PC-9 (cell line): ENCODE measurements around the gene SLFNL1. TPM values are rescaled to one million over a fixed set of nuclear protein-coding genes. Genes with fewer than 3 reads are reported as not detected.

Experiments used
- BruUV-seq: library from RNA; stranded (reverse); fragments of 400-500 nt; replicated peaks from 2 replicates; lab custom pipeline; 2021; lab: Mats Ljungman, UMichigan
- CTCF ChIA-PET: fragments of 300-600 bp; sonication (Branson Sonifier 250); formaldehyde crosslinking; loops from one replicate; lab custom pipeline; 2022; ENCODE audit warnings: antibody characterized with exemption; lab: Charles Lee
- POLR2A ChIA-PET: fragments of 300-600 bp; sonication (Branson Sonifier 250); formaldehyde crosslinking; loops from one replicate; lab custom pipeline; 2022; ENCODE audit warnings: antibody characterized with exemption; ENCODE audit not compliant: unreplicated experiment; lab: Charles Lee
- DNase-seq, 2 experiments: peaks; one replicate each; pipeline versions ENCODE4 v3.0.0 to v3.0.0-alpha.2; 2015 to 2022; ENCODE audit warnings: mixed read lengths in 1 of 2
- H2AFZ ChIP-seq: fragments of 200-600 bp; sonication (generic); 2 replicates; pipeline ENCODE4 v1.8.1; 2017; ENCODE audit warnings: antibody characterized with exemption
- H3F3A ChIP-seq: fragments of 200-600 bp; sonication (generic); 2 replicates; pipeline ENCODE4 v1.8.1; 2017; ENCODE audit warnings: antibody characterized with exemption, mild to moderate bottlenecking, low read depth; ENCODE audit not compliant: insufficient read depth
- H3K27ac ChIP-seq: fragments of 200-600 bp; sonication (generic); 2 replicates; pipeline ENCODE4 v1.6.1; 2016; ENCODE audit warnings: mixed run types
- H3K27me3 ChIP-seq: fragments of 200-600 bp; sonication (generic); 2 replicates; pipeline ENCODE4 v1.6.1; 2016; ENCODE audit warnings: low read depth, mixed run types; ENCODE audit not compliant: insufficient read depth
- H3K36me3 ChIP-seq: fragments of 200-600 bp; sonication (generic); 2 replicates; pipeline ENCODE4 v1.6.1; 2016; ENCODE audit warnings: low read depth, mixed run types
- H3K4me1 ChIP-seq: fragments of 200-600 bp; sonication (generic); replicated peaks from 2 replicates; pipeline ENCODE4 v1.6.1; 2016; ENCODE audit warnings: mixed run types; ENCODE audit not compliant: insufficient read depth
- H3K4me2 ChIP-seq: fragments of 200-600 bp; sonication (generic); 2 replicates; pipeline ENCODE4 v1.6.1; 2017; ENCODE audit warnings: mixed run types
- H3K4me3 ChIP-seq: fragments of 200-600 bp; sonication (generic); 2 replicates; pipeline ENCODE4 v1.6.1; 2016; ENCODE audit warnings: mixed run types
- H3K79me2 ChIP-seq: fragments of 200-600 bp; sonication (generic); 2 replicates; pipeline ENCODE4 v1.6.1; 2017; ENCODE audit warnings: low read depth, mixed run types
- H3K9me2 ChIP-seq: fragments of 200-600 bp; sonication (generic); 2 replicates; pipeline ENCODE4 v1.8.1; 2017; ENCODE audit warnings: mild to moderate bottlenecking; ENCODE audit not compliant: insufficient read depth
- H3K9me3 ChIP-seq: fragments of 200-600 bp; sonication (generic); 2 replicates; pipeline ENCODE4 v1.8.1; 2016; ENCODE audit warnings: low read depth; ENCODE audit not compliant: insufficient read depth
- H4K20me1 ChIP-seq: fragments of 200-600 bp; sonication (generic); 2 replicates; pipeline ENCODE4 v1.8.1; 2017; ENCODE audit not compliant: insufficient read depth
- EZH2 ChIP-seq: fragments of 200-600 bp; sonication (generic); IDR thresholded peaks from 2 replicates; pipeline ENCODE4 v1.8.0; 2017; ENCODE audit warnings: antibody characterized with exemption, low read depth
- intact Hi-C: fragments of 100-400 bp; cut with micrococcal nuclease; formaldehyde crosslinking; loops from one replicate; pipeline ENCODE4 v1.10.0; 2022; ENCODE audit not compliant: unreplicated experiment
- total RNA-seq: library from RNA; stranded (reverse); gene quantifications from 2 replicates; pipeline ENCODE4 v1.2.3, GENCODE V29; 2021
- TF ChIP-seq, protein P1 (sequence below): fragments of 200-600 bp; sonication (generic); conservative IDR thresholded peaks from 2 replicates; pipeline ENCODE4 v1.6.1; 2017; ENCODE audit warnings: mixed run types, antibody characterized with exemption, mild to moderate bottlenecking, moderate library complexity

Gene SLFNL1
- total RNA-seq, 1 experiment from 2014 or later = 0.41 TPM

DNA sequence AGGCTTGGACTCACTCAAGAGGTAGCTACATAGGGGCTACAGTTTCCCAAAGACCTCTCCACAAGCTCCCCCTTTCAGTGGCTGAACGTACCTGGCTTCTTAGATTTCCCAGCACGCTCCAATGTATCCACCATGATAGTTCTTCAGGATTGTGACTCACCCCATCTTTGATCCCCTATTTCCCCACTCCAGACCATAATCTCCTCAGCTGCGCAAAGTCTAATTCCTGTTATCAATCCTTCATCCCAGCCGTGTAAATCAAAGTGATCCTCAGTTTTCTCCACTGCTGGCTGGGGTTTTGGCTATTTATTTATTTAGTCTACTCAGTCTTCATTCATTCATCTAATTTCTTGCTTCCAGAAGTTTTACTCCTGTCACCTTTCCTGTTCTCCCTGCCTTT lies 55.1 kb downstream of the SLFNL1 start:
- CTCF ChIA-PET = no interaction called here
- no TSS peak for BruUV-seq
- POLR2A ChIA-PET = interaction anchor here (0.5 to 0.7 kb wide), 3 partner anchors 13 to 794 kb away, joined by 3 read pairs; partner anchors contain the start of gene CTPS1

More for the DNA sequence above, 55.1 kb downstream of the SLFNL1 start:
- Histone ChIP-seq H3K9me2 (no peaks in the 10 kb centered on the region), H3K79me2 (no peaks in the 10 kb centered on the region), H3K9me3 (no peaks in the 10 kb centered on the region), H4K20me1 (no peaks in the 10 kb centered on the region), H3K27me3 (no peaks in the 10 kb centered on the region), H3K36me3 (no peaks in the 10 kb centered on the region), H3F3A (peaks cover 30% of the 10 kb centered on the region), H3K4me3 (no peak overlapping the region), H3K4me1 (peaks cover 30% of the 10 kb centered on the region), H3K27ac (peak overlapping the region; percentile 93), H3K4me2 (no peak overlapping the region), H2AFZ (no peak overlapping the region)
- no peak for DNase-seq
- TF ChIP-seq, protein P1, sequence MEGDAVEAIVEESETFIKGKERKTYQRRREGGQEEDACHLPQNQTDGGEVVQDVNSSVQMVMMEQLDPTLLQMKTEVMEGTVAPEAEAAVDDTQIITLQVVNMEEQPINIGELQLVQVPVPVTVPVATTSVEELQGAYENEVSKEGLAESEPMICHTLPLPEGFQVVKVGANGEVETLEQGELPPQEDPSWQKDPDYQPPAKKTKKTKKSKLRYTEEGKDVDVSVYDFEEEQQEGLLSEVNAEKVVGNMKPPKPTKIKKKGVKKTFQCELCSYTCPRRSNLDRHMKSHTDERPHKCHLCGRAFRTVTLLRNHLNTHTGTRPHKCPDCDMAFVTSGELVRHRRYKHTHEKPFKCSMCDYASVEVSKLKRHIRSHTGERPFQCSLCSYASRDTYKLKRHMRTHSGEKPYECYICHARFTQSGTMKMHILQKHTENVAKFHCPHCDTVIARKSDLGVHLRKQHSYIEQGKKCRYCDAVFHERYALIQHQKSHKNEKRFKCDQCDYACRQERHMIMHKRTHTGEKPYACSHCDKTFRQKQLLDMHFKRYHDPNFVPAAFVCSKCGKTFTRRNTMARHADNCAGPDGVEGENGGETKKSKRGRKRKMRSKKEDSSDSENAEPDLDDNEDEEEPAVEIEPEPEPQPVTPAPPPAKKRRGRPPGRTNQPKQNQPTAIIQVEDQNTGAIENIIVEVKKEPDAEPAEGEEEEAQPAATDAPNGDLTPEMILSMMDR = no peak
- no peak for TF ChIP-seq EZH2
- intact Hi-C loops = no loop called here

Other genes with a start within 250 kb of the SLFNL1 start
- 0.68 and 0.81 TPM in 2 replicates for gene KCNQ4, start 237.9 kb downstream of the SLFNL1 start, total RNA-seq
- gene CITED4, start 159.4 kb downstream of the SLFNL1 start, total RNA-seq = 67.5 and 98.2 TPM in 2 replicates
- gene CTPS1, start 42.0 kb downstream of the SLFNL1 start, total RNA-seq = 80.5 and 91.9 TPM in 2 replicates
- gene SCMH1, start 220.6 kb upstream of the SLFNL1 start, total RNA-seq = 35.4 and 39.5 TPM in 2 replicates